GM23338 (cell line): ENCODE measurements around the gene PITRM1. TPM values are rescaled to one million over a fixed set of nuclear protein-coding genes. Genes with fewer than 3 reads are reported as not detected.

ENCODE experiments used
- ATAC-seq: fragments of 200-7000 bp; cut with Tn5 transposase; 3 replicates; pipeline ENCODE4 v1.9.1; 2020
- DNase-seq: peaks from one replicate; pipeline ENCODE4 v3.0.0-alpha.2; 2015; ENCODE audit warnings: low spot score
- H2AFZ ChIP-seq: fragments of 200-600 bp; sonication (generic); 2 replicates; pipeline ENCODE4 v1.8.0; 2016; ENCODE audit warnings: antibody characterized with exemption, mild to moderate bottlenecking, moderate library complexity
- H3F3A ChIP-seq: fragments of 200-600 bp; sonication (generic); replicated peaks from 2 replicates; pipeline ENCODE4 v1.8.0; 2017; ENCODE audit warnings: antibody characterized with exemption, mixed run types, low read depth
- H3K27ac ChIP-seq: fragments of 200-600 bp; sonication (generic); 2 replicates; pipeline ENCODE4 v1.6.1; 2016; ENCODE audit warnings: low read depth
- H3K27me3 ChIP-seq: fragments of 200-600 bp; sonication (generic); 2 replicates; pipeline ENCODE4 v1.8.0; 2016; ENCODE audit warnings: mild to moderate bottlenecking, mixed run types, moderate library complexity; ENCODE audit not compliant: insufficient read depth
- H3K36me3 ChIP-seq: fragments of 200-600 bp; sonication (generic); 2 replicates; pipeline ENCODE4 v1.8.0; 2016; ENCODE audit warnings: mild to moderate bottlenecking; ENCODE audit not compliant: insufficient read depth
- H3K4me1 ChIP-seq: fragments of 200-600 bp; sonication (generic); 2 replicates; pipeline ENCODE4 v1.8.0; 2016; ENCODE audit warnings: mild to moderate bottlenecking, moderate library complexity; ENCODE audit not compliant: insufficient read depth
- H3K4me2 ChIP-seq: fragments of 200-600 bp; sonication (generic); 2 replicates; pipeline ENCODE4 v1.7.1; 2017; ENCODE audit warnings: mixed run types
- H3K4me3 ChIP-seq: fragments of 200-600 bp; sonication (generic); 2 replicates; pipeline ENCODE4 v1.6.1; 2016; ENCODE audit warnings: mixed run types
- H3K79me2 ChIP-seq: fragments of 200-600 bp; sonication (generic); replicated peaks from 2 replicates; pipeline ENCODE4 v1.8.0; 2017; ENCODE audit warnings: mild to moderate bottlenecking; ENCODE audit not compliant: insufficient read depth
- H3K9me2 ChIP-seq: fragments of 200-600 bp; sonication (generic); 2 replicates; pipeline ENCODE4 v1.8.0; 2017; ENCODE audit not compliant: insufficient read depth
- H4K20me1 ChIP-seq: fragments of 200-600 bp; sonication (generic); replicated peaks from 2 replicates; pipeline ENCODE4 v1.8.0; 2017; ENCODE audit warnings: mild to moderate bottlenecking; ENCODE audit not compliant: insufficient read depth
- H3K27ac Mint-ChIP-seq: 2 replicates; pipeline ENCODE4 v1.8.0; 2020; ENCODE audit warnings: inconsistent platforms, mild to moderate bottlenecking, moderate library complexity, mixed read lengths
- H3K27me3 Mint-ChIP-seq: 3 replicates; pipeline ENCODE4 v1.8.0; 2022; ENCODE audit warnings: low read depth, mild to moderate bottlenecking, moderate library complexity, mixed read lengths, inconsistent platforms; ENCODE audit not compliant: insufficient read depth, poor library complexity
- H3K36me3 Mint-ChIP-seq: 3 replicates; pipeline ENCODE4 v1.8.0; 2021; ENCODE audit warnings: low read depth, mild to moderate bottlenecking, inconsistent platforms, moderate library complexity, mixed read lengths
- H3K4me1 Mint-ChIP-seq: 3 replicates; pipeline ENCODE4 v1.8.0; 2020; ENCODE audit warnings: mild to moderate bottlenecking, inconsistent platforms, mixed read lengths
- H3K4me3 Mint-ChIP-seq: 3 replicates; pipeline ENCODE4 v1.8.0; 2021; ENCODE audit warnings: moderate library complexity, mild to moderate bottlenecking, inconsistent platforms, mixed read lengths
- H3K9me3 Mint-ChIP-seq: 3 replicates; pipeline ENCODE4 v1.8.0; 2020; ENCODE audit warnings: moderate library complexity, mild to moderate bottlenecking, inconsistent platforms, mixed read lengths
- ZNF114 ChIP-seq: fragments of 250-450 bp; sonication (Bioruptor Pico); IDR thresholded peaks from 2 replicates; pipeline ENCODE4 v1.5.0; 2020; ENCODE audit warnings: mild to moderate bottlenecking, moderate library complexity
- polyA plus RNA-seq: library from polyadenylated mRNA; unstranded; fragments of >200 nt; fragmentation: Nextera tagmentation; extraction: Ambion mirVana; gene quantifications from 2 replicates; pipeline ENCODE4 v1.2.1, GENCODE V29; 2016
- total RNA-seq: library from RNA; depleted of rRNA; stranded (reverse); fragments of >200 nt; shearing (Covaris generic); gene quantifications from 2 replicates; pipeline ENCODE4 v1.2.3, GENCODE V29; 2014; rRNA removed

Gene PITRM1
- total and polyA plus RNA-seq, 2 experiments from 2014 or later: 29.0 to 33.0 TPM

DNA sequence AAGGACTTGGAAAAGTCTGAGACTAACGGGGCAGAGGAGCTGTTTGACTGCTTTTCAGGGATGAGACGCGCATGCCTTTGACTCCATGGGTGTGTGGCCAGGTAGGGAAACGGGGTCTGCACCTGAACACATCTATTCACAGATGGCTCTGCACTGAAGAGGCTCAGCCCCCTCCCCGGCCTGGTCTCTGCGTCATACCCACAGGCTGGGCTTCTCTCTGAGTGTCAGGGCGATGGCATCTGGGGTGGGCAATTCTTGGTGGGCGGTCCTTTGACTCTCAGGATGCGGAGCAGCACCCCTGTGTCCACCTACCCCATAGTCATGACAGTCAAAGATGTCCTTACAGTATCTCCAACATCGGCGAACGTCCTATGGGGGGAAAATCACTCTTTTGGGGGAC lies 82.2 kb downstream of the PITRM1 start:
- Mint-ChIP-seq H3K36me3 (peaks cover 40% of the 10 kb centered on the region; the same call in 2 of the 3 replicates), H3K4me1 (peaks cover 39% of the 10 kb centered on the region), H3K27ac (no peak overlapping the region), H3K4me3 (no peak overlapping the region), H3K9me3 (no peaks in the 10 kb centered on the region), H3K27me3 (peaks cover 16% of the 10 kb centered on the region)
- Histone ChIP-seq H3K4me2 (no peak overlapping the region), H4K20me1 (peaks cover 23% of the 10 kb centered on the region), H3K4me3 (no peak overlapping the region), H3K36me3 (peaks cover 5% of the 10 kb centered on the region; the same call in 1 of the 2 replicates), H3K4me1 (peaks cover 17% of the 10 kb centered on the region), H2AFZ (no peak overlapping the region), H3K27me3 (no peaks in the 10 kb centered on the region), H3K79me2 (peaks cover 95% of the 10 kb centered on the region), H3F3A (no peaks in the 10 kb centered on the region), H3K9me2 (no peaks in the 10 kb centered on the region), H3K27ac (no peak overlapping the region)
- no peak for DNase-seq
- no peak for TF ChIP-seq ZNF114 (CRISPR knock-in tag)
- no peak for ATAC-seq

Other genes starting within 250 kb of the PITRM1 start
- 117 and 120 TPM in 2 replicates for gene PFKP, start 105.2 kb downstream of the PITRM1 start, total RNA-seq
- 55.3 and 56.3 TPM in 2 replicates for gene PFKP, start 105.2 kb downstream of the PITRM1 start, polyA plus RNA-seq